NCI-H2107 (cell line): ENCODE data around the gene MFRP.
"Not testable (repeated sequence)": the region's sequence is repeated elsewhere in the genome, so short reads cannot be mapped to it uniquely, and the experiment has no call there.

Experiments
- DNase-seq: peaks from one replicate; lab custom pipeline; 2025; lab: John Stamatoyannopoulos, UW

MFRP gene

DNA sequence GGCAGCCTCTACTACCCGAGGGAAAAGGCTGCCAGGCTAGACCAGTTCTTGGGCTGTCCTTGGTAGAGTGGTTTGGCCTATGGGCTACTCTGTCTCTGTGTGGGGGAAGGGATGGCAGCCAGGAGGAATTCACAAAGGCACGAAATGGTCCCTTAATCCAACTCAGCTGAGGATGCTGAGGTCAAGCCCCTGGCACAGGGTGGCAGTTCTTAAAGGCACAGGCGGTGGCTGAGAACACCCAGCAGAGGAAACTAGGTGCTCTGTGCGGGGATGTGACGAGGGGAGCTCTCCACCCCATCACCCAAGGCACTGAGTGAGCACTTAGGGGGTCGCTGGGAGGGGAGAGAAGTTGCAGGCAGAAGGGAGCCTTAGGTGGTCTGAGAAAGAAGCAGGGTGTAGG lies at the start of gene MFRP:
Gene MFRP (minus strand): TSS at position 101 of the 400 bp plus-strand sequence. CDS start 192 bp downstream, outside the sequence.
- DNase-seq = no peak

DNA sequence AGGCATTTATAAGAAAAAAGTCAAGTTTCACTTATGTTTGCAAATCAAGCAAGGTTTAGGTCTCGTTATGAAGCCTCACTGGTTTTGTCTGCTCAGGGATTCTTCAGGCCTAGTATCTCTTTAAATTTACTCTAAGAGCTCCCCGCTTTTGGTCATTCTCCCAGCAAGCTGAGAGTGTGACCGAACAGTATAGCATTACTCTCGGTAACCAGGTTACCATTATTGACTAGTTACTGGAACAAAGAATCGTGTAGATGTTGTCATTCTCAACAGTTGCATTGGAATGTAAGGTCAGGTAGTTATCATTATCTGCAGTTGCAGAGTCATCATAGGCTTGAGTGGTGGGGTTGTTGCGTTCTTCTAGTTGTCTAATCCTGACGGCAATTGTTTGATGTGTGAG lies 44.8 kb upstream of the MFRP start:
- no peak for DNase-seq

DNA sequence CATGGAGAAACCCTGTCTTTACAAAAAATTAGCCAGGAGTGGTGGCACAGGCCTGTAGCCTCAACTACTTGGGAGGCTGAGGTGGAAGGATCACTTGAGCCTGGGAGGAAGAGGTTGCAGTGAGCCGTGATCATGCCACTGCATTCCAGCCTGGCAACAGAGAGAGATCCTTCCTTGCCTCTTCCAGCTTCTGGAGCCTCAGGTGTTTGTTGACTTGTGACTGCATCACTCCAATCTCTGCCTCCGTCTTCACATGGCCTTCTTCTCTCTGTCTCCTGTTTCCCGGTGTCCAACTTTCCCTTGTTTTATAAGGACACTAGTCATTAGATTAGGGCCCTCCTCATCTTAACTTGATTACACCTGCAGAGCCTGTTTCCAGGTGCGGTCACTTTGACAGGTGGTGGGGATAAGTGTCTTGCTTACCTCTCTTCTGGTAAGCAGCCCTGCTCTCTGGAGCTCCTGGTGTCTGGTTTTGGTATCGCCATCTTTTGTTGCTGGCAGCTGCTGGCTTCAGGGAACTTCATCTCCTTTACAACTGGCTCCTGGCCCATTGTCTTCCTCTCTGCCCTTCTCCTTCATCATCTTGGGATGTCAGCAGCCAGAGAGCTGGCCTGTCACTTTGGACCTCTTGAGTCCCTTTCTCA lies 43.2 kb upstream of the MFRP start:
- no peak for DNase-seq

DNA sequence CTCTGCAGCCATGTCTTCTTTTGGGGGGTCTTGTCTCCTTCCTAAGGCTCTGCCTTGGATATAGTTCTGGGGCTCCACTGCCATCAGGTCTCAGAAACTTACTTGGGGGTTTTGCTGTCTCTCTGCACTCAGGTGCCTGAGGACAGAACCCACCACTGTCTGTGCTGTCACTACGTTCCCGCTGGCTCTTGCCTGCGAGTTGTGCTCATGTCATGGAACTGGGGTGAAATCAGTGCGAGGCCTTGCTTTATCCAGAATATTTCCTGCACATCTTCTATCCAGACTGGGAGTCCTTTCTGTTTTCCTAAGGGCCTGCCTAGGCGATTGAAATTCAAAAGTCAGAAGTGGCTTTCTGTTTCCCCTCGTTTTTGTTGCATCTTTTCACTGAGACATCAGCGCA lies 41.6 kb upstream of the MFRP start:
- DNase-seq = no peak

DNA sequence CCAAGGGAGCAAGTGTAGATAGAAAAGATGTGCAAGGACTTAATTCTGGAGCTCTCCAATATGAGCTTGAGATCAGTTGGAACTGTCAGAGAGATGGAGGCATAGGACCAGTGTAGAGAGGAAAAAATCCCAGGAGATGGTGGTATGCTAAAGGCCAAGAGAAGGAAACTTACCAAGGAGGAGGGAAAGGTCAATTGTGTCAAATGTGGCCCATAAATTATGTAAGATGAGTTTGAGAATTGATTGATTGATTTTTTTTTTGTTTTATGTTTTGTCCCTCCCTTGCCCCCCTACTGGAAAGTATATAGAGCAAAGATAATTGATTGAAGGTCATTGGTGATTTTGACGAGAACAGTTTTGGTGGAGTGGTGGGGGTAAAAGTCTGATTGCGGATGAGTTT lies 37.8 kb upstream of the MFRP start:
- DNase-seq = no peak

DNA sequence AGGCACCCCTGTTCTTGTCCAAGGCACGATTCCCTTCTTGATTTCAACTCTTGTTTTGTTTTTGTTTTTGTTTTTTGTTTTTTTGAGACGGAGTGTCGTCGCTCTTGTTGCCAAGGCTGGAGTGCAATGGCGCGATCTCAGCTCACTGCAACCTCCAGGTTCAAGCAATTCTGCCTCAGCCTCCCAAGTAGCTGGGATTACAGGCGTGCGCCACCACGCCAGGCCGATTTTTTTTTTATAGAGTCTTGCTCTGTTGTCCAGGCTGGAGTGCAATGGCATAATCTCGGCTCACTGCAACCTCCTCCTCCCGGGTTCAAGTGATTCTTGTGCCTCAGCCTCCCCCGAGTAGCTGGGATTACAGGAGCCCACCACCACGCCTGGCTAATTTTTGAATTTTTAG lies 36.0 kb upstream of the MFRP start:
- DNase-seq = not testable (repeated sequence)

DNA sequence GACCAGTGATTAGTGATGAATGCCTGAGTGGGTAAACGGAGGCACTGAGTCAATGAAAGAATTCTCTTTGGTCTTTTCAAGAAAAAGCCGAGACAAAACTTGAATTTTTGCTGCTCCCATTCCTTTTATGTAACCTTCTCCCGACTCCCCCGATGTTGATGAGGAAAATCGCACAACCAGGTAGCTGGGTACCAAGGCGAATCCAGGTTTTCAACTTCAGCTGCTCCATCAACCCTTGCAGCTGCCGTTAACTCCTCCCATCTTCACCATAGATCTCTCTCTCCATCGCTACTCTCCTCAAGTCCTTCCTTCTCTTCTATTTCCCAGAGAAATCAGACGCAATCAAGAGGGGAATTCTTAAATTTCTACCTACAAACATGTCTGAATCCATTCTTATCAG lies 35.6 kb upstream of the MFRP start:
- DNase-seq = no peak

DNA sequence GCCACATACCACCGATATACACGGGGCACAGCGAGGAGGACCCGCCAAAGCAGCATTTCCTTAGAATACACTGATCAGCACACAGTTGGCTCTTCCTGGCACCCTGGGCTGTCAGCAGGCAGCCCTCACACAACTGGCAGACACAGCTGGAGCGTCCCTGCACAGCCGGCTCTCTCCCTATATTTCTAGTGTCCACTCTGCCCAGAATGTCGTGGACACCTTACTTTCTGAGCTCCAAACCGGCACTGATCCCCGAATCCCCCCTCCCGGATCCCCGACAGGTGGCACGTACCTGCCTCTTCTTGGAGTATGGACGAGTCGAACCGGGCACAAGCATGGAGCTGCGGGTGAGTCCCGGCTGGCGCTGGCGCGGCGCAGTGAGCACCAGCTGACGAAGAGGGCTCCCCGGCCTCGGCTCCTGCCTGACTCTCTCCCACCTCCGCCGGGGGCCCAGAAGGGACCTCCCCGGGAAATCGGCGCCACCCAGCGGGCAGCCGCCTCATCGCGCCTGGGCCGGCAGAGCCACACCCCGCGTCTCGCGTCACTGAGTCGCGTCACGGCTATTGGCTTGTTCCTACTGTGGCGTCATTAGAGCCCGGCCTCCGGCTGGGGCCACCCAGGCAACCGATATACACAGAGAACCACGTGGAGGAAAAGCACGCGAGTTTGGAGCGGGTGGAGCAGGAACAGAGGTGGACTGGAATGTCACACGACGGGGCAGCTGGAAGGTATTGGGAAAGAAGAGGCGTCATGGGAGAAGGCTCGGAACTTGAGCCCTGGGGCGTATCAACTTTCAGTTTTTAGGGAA lies 34.9 kb upstream of the MFRP start, which contains the start of gene USP2:
Gene USP2 (minus strand): TSS at position 510 of the 808 bp plus-strand sequence. CDS start 8,210 bp downstream, outside the sequence.
- peak; percentile 96 for DNase-seq

DNA sequence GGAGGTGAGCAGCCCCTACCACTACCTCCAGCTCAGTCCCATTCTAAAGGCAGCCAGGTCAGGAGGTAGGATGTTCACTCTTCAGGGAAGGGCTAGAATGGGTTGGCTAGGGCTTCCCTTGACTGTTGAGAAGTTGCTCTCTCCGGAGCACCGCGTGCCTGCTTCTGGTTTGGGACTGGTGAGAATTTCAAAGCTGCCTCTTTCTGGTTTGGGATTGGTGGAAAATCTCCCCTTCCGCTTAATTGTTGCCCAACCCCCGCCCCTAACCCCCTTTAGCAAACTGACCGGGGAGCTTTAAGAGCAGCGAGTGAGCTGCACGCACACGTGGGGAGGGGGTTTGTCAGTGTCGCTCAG lies 34.3 kb upstream of the MFRP start:
- no peak for DNase-seq

DNA sequence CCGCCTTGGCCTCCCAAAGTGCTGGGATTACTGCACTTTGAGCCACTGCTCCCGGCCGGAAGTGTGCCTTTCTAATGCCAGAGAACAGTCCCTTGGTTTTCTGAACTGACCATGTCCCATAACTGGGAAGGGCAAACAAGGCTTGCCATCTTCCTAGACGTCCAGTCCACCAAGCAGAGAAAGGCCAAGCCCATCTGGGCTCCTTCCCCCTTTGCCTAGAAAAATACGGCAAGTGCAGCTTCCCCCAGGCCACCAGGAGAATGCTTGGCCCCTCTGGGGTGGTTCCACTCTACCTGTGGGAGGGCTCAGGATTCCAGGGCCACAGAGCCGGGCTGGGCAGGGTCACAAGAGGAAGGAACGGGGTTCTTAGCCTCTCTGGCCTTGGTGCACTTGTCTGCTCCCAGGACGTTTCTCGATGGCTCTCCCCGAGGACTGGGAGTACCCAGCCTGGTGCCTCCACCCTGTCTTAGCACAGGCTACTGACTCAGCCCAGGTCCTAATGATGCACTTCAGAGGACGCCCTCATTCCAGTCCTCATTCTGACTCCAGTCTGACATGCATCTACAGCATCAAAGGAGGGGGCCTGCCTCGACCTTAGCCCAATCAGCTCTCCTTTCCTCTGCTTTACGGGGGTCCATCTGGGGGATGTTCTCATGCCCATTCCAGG lies 33.8 kb upstream of the MFRP start:
- no peak for DNase-seq

DNA sequence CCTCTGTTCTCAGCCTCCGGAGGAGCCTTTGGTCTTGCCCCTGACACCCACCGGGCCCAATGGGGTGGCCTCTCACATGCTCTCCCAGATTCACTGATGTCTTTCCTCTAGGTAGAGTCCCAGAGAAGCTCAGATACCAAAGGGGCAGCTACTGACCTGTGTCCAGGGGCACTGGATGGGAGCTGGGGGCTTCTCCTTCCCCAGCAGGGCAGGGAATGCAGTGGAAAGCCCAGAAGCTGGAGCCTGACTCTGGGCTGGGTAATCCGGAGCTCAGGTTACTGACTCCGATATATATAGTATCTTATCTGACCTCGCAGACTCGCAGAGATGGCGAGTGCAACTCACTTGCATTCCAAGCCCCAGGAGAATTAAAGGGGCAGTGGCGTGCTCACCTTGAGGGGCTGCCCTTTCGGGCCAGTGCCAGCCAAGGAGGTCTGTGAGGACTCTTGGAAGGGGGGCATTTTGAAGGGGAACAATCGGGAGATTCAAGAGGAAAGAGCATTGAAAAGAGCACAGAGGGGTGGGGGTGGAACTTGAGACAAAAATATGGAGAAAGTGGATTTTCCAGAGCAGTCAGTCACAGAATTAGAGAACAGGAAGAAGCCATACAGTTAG lies 32.5 kb upstream of the MFRP start:
- DNase-seq = no peak

DNA sequence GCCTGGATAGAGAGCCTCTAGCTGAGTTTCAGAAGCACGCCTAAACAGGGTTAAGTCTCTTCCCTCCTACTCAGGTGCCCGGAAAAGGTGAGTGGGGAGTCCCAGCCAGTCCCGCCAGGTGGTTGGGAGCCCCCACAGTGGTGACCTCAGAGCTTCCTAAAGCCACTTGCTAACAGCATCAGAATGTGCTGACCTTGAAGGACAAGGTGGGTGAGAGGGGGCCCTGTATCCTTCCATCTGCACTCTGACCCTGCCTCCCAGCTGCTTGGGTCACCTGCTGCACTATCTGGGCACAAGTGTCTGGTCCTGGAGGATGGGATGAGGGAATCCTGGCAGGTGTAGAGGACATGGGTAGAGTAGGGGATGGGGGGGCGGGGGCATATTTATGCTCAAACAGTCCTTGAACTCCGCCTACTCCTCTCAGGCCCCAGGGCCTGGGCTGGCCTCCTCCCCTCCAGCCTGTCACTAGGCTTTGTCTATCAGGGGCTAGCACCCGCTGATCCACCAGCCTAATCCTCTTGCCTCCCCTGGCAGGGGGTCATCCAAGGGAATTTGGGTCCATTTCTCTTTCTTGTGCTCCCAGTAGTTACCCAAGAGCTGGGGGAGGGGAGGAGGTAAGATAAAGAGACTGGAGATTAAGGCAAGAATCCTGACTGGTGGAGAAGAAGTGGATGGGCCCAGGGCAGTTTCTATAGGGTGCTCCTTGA lies 31.6 kb upstream of the MFRP start:
- DNase-seq = no peak

DNA sequence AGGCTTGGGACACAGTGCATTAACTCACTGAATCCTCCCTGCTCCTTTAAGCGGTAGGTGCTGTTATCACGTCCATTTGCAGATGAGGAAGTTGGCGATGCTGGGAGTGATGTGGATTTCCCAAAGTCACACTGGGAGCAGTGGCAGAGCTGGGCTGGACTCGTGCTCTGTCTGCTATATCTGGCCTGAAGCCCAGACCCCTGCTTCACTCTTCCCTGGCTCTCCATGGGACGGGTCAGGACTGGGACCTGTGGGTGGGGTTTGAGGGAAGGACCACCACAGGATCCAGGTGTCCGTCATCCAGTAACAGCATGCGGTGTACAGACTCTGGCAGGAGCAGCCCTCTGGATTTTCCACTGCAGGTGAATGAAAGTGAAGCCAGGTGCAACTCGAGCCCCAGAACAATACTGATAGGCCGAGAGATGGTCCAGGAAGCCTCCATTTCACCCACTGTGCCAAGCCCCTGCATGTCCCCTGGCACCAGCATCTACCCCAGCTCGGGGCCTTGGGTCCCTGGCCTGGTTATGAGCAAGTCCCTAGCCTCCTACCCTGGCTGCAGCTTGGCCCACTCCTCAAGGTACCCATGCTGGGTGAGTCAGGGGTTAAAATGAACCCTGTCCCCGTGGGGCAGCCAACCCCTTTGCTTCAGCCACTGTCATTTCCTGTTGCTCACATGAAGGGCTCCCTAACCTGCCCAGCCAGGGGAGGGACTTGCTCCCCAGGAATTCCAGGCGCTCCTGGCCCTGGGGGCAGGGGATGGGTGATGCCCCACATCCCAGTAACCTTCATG lies 30.8 kb upstream of the MFRP start:
- DNase-seq = no peak

DNA sequence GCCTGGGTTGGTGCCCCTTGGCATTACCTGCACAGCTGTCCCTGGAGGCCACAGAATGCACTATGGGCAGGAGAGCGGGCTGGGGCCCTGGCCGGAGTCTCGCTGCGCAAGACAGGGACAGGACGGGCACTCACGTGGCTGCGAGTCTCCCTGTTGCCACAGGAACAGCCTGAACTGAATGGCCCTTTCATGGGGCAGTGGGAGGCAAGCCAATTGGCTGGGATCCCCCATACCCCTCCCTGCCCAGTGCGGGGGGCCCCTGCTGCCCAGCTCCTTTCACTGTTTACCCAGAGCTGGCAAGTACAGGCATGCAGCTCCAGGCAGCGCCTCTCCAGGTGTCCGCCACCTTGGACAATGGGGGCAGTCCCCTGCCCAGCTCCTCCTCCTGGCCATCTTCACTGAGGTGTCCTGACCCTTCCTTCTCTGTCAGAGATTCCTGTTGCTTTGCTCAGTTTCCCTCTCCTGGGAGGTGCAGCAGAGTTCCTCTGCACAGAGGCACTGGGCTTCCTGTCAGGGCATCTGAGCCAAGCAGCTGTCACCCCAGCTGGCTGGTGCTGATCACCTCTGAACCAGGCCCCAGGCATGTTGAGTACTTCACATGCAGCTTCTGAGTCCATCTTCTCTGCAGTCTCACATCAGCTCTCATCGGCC lies 29.8 kb upstream of the MFRP start:
- no peak for DNase-seq

DNA sequence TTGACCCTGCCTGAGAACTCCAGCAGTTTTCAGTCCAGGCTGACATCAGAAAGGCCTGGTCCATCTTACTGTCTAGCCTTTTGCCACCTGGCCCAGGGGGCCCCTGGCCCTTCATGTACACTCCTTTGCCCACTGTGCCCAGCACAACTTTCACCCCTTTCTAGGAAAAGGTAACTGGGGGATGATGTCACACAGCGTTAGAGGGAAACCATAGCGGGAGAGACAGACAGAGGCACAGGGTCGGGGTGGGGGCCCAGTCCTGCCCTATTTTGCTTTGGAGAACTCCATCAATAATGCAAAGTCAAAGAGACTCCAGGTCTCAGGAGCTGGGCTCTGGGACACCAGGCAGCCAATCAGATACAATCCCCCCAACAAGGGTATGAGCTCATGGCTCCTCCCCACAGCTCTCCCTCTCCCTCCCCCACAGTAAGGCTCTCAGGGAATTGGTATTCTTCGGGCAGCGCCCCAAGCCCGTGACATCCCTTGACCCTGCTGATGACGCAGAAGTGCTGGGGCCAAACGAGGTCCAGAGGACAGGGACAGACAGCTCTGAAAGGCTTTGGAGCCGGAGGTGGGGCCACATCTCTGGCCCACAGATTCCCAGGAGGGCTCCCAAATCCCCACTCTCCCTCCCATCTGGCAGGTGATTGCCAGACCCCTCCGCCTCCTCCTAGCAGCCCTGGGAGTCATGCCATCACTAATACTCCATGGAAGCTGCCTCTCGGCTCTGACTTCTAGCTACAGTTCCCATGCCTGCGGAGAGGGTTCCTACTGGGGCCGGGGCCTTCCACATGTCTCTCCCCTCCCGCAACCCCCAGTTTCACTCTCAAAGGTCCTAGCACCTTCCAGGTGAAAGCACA lies 29.1 kb upstream of the MFRP start:
- no peak for DNase-seq

DNA sequence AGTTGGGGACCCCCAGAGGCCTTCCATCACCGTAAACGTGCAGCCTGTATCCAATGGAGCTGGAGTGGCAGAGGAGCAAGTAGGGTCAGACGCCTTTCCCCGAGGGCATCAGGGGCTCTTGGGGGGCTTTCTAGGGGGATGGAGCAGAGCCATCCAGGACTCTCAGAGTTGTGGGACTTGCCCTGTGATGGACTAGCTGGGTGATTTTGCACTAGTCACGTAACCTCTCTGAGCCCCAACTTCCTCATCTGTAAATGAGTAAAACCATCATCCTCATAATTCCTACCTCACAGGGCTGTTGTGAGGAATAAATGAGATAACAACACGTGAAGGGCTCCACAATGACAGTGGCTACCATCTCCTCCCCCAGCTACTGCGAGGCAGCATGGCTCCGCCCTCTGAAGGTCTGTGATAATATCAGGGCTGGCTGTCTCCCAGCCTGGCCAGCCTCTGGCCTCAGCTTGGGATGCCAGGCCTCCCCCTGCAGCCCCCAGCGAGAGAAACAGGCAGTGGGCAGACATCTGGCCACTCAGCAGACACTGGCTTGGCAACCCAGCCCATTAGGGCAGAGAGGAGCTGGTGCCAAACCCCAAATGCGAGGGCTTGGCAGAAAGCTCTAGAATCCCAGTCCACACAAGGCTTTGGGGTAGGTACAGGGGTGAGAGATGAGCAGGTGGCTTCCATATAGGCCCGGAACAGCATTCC lies 28.3 kb upstream of the MFRP start:
- no peak for DNase-seq

DNA sequence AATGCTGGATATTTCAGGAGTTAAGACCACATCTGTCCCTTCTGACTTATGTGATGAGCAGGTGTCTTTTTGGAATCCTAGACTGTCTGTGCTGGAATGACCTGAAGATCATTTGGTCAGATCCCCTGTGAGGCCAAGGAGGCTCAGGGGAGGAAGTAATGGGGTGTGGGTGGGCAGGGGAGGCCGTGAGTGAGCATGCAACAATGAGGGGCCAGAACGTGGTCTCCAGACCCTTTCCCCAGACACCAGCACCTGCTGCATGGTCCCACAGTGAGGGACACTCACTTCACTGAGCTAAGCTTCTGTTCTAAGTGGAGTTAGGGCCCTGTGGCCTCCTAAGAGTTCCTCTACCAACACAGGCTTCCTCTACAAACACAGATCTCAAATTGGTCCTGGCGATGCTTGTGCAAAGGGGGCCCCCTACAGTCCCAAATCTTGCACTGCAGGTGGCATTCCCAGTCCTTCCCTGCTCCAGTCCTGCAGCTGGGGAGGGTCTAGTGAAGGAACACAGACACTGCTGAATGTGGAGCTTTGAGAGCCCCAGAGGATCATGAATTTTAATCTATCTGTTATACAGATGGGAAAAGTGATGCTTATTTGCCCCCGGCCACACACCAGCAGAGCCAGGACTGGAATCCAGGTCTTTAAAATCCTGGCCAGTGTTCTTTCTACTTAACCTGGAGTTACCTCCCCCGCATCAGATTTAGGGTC lies 27.6 kb upstream of the MFRP start:
- DNase-seq = peak; percentile 60
